GM12872 (cell line): Measurements from ENCODE around the gene RABL2B.

ENCODE experiments used
- TF ChIP-seq, protein P1 (sequence below): IDR thresholded peaks from 3 replicates; pipeline ENCODE4 v1.5.1; 2011; ENCODE audit warnings: low read depth, mild to moderate bottlenecking, low read length, moderate library complexity; ENCODE audit not compliant: insufficient read depth

The RABL2B gene

DNA sequence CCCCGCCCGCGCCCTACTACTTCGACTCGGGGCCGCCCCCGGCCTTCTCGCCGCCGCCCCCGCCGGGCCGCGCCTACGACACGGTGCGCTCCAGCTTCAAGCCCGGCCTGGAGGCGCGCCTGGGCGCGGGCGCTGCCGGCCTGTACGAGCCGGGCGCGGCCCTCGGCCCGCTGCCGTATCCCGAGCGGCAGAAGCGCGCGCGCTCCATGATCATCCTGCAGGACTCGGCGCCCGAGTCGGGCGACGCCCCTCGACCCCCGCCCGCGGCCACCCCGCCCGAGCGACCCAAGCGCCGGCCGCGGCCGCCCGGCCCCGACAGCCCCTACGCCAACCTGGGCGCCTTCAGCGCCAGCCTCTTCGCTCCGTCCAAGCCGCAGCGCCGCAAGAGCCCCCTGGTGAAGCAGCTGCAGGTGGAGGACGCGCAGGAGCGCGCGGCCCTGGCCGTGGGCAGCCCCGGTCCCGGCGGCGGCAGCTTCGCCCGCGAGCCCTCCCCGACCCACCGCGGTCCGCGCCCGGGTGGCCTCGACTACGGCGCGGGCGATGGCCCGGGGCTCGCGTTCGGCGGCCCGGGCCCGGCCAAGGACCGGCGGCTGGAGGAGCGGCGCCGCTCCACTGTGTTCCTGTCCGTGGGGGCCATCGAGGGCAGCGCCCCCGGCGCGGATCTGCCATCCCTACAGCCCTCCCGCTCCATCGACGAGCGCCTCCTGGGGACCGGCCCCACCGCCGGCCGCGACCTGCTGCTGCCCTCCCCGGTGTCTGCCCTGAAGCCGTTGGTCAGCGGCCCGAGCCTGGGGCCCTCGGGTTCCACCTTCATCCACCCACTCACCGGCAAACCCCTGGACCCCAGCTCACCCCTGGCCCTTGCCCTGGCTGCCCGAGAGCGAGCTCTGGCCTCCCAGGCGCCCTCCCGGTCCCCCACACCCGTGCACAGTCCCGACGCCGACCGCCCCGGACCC is 62.9 kb downstream of the RABL2B start:
- TF ChIP-seq, protein P1, sequence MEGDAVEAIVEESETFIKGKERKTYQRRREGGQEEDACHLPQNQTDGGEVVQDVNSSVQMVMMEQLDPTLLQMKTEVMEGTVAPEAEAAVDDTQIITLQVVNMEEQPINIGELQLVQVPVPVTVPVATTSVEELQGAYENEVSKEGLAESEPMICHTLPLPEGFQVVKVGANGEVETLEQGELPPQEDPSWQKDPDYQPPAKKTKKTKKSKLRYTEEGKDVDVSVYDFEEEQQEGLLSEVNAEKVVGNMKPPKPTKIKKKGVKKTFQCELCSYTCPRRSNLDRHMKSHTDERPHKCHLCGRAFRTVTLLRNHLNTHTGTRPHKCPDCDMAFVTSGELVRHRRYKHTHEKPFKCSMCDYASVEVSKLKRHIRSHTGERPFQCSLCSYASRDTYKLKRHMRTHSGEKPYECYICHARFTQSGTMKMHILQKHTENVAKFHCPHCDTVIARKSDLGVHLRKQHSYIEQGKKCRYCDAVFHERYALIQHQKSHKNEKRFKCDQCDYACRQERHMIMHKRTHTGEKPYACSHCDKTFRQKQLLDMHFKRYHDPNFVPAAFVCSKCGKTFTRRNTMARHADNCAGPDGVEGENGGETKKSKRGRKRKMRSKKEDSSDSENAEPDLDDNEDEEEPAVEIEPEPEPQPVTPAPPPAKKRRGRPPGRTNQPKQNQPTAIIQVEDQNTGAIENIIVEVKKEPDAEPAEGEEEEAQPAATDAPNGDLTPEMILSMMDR, result no peak

DNA sequence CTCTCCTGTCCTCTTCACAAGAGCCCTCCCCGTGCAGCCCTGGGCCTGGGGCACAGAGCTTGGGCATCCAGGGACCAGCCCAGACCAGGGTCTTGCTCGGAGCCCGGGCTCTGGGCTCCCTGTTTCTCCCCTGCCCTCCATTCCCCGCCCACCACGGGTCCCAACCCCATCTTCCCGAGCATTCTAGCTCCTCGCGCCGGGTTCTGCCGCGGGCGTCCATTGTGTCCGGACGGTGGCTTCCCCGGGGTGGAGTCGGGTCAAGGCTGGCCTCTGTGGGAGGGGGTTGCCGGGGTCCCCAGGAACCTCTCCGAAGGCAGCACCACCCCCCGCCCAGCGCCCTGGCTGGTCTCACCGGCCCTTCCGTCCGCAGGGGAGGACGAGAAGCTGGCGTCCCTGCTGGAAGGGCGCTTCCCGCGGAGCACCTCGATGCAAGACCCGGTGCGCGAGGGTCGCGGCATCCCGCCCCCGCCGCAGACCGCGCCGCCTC is 63.6 kb downstream of the RABL2B start:
- TF ChIP-seq, protein P1, result no peak

DNA sequence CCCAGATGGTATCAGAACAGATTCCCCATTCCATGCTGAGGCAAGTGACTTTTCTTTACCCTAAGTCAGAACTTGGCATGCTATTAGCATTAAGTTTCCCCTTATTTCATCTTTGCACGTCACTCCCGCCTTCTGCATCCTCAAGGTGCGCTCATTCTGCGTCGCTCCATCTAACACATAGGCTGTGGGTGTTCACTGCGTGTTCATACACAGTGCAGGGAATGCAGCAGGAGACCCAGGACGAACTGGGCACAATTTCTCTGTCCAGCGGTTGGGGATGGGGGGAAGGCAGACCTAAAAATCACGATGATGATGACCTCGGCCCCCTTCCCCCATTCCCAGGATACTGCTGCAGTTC is 65.1 kb downstream of the RABL2B start:
- TF ChIP-seq, protein P1, result no peak

DNA sequence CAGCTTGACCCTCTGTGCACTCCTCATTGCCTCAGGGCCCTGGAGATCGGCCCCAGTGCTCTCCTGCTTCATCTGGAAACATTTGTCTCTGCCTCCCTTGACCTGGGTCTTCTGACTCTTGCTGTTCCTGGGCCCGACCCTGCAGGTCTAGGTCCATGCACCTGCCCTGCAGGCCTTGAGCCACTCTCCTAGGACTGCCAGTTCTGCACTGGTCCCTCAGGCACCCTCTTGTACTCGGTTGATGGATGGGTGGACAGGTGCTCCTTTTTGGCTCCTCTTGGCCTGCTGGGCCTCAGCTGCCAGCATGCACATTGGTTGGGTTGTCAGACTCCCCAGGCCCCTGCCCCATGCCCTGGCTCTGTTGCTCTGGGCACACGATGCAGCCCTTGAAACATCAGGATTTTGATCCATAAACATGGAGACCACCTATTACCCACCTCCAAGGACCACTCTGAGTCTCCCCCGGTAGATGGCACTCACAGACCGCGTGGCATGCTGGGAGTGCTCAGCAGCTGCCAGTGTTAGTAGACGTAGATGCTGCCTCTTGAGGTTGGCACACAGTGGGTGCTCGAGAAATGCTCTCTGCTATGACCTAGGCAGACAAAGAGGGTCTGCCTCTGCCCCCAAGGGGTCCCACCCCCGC is 65.6 kb downstream of the RABL2B start:
- TF ChIP-seq, protein P1, result no peak
